PC-3 (cell line): Measurements from ENCODE around the gene GAS7. TPM values are rescaled to one million over a fixed set of nuclear protein-coding genes. Genes with fewer than 3 reads are reported as not detected.

ENCODE experiments used
- ATAC-seq: fragments of 200-7000 bp; cut with Tn5 transposase; 2 replicates; pipeline ENCODE4 v1.9.1; 2020; ENCODE audit warnings: mild to moderate bottlenecking, moderate library complexity
- BruUV-seq: library from RNA; stranded (reverse); fragments of 400-500 nt; replicated peaks from 2 replicates; lab custom pipeline; 2021; lab: Mats Ljungman, UMichigan
- CTCF ChIA-PET: fragments of 300-600 bp; sonication (Branson Sonifier 250); formaldehyde crosslinking; loops from one replicate; lab custom pipeline; 2022; ENCODE audit warnings: antibody characterized with exemption; lab: Charles Lee
- POLR2A ChIA-PET: fragments of 300-600 bp; sonication (Branson Sonifier 250); formaldehyde crosslinking; loops from one replicate; lab custom pipeline; 2022; ENCODE audit warnings: antibody characterized with exemption; ENCODE audit not compliant: unreplicated experiment; lab: Charles Lee
- DNase-seq: peaks from one replicate; pipeline ENCODE4 v3.0.0-alpha.2; 2015
- H2AFZ ChIP-seq: fragments of 300-600 bp; sonication (generic); 2 replicates; pipeline ENCODE4 v1.6.0; 2016; ENCODE audit warnings: antibody characterized with exemption, low read length
- H3F3A ChIP-seq: fragments of 300-600 bp; sonication (generic); one replicate; pipeline ENCODE4 v1.6.0; 2017; ENCODE audit warnings: antibody characterized with exemption, low read length, control low read depth, mild to moderate bottlenecking; ENCODE audit not compliant: unreplicated experiment
- H3K27ac ChIP-seq: fragments of 300-600 bp; sonication (generic); 2 replicates; pipeline ENCODE4 v1.5.1; 2016; ENCODE audit warnings: mild to moderate bottlenecking, low read length
- H3K27me3 ChIP-seq: fragments of 300-600 bp; sonication (generic); 2 replicates; pipeline ENCODE4 v1.6.1; 2016; ENCODE audit warnings: low read length, mixed read lengths
- H3K36me3 ChIP-seq: fragments of 300-600 bp; sonication (generic); 2 replicates; pipeline ENCODE4 v1.6.1; 2016; ENCODE audit warnings: low read depth, mixed run types, low read length, mixed read lengths
- H3K4me1 ChIP-seq: fragments of 300-600 bp; sonication (generic); 2 replicates; pipeline ENCODE4 v1.5.1; 2016; ENCODE audit warnings: low read length; ENCODE audit not compliant: insufficient read depth
- H3K4me2 ChIP-seq: fragments of 300-600 bp; sonication (generic); 2 replicates; pipeline ENCODE4 v1.6.0; 2016; ENCODE audit warnings: low read length
- H3K4me3 ChIP-seq: fragments of 300-600 bp; sonication (generic); 2 replicates; pipeline ENCODE4 v1.5.1; 2016; ENCODE audit warnings: mild to moderate bottlenecking, low read length, mixed read lengths
- H3K79me2 ChIP-seq: fragments of 300-600 bp; sonication (generic); 2 replicates; pipeline ENCODE4 v1.6.1; 2017; ENCODE audit warnings: low read length, mixed read lengths
- H3K9ac ChIP-seq: fragments of 300-600 bp; sonication (generic); 2 replicates; pipeline ENCODE4 v1.6.0; 2016; ENCODE audit warnings: mild to moderate bottlenecking, low read length
- H3K9me2 ChIP-seq: fragments of 300-600 bp; sonication (generic); replicated peaks from 2 replicates; pipeline ENCODE4 v1.6.1; 2016; ENCODE audit warnings: mixed run types, low read length, mixed read lengths
- H3K9me3 ChIP-seq: fragments of 300-600 bp; sonication (generic); 2 replicates; pipeline ENCODE4 v1.6.1; 2016; ENCODE audit warnings: low read length, mixed read lengths
- H4K20me1 ChIP-seq: fragments of 300-600 bp; sonication (generic); 2 replicates; pipeline ENCODE4 v1.6.1; 2016; ENCODE audit warnings: low read length, mixed read lengths
- CTCF ChIP-seq: fragments of 300-600 bp; sonication (generic); conservative IDR thresholded peaks from 2 replicates; pipeline ENCODE4 v1.5.1; 2017; ENCODE audit warnings: antibody characterized with exemption, low read depth, mild to moderate bottlenecking, low read length
- EZH2 ChIP-seq: fragments of 300-600 bp; sonication (generic); IDR thresholded peaks from one replicate; pipeline ENCODE4 v1.6.1; 2017; ENCODE audit warnings: antibody characterized with exemption, mild to moderate bottlenecking, low read length; ENCODE audit not compliant: unreplicated experiment
- EZH2phosphoT487 ChIP-seq: fragments of 300-600 bp; sonication (generic); IDR thresholded peaks from 2 replicates; pipeline ENCODE4 v1.6.1; 2018; ENCODE audit warnings: mild to moderate bottlenecking, antibody characterized with exemption, low read length, borderline replicate concordance
- intact Hi-C: fragments of 100-400 bp; cut with micrococcal nuclease; formaldehyde crosslinking; loops from 2 replicates; pipeline ENCODE4 v1.9.0; 2023
- total RNA-seq: library from RNA; depleted of rRNA; stranded (reverse); fragments of >200 nt; gene quantifications from 2 replicates; pipeline ENCODE4 v1.2.3, GENCODE V29; 2014

The GAS7 gene
- total RNA-seq, 1 experiment from 2014 or later: not detected

GRCh38 chr17:10118788-10119130 lies 79.6 kb downstream of the GAS7 start:
- Histone ChIP-seq H3K4me1 (peaks cover 9% of the 10 kb centered on the region; the same call in 1 of the 2 replicates), H3K27ac (no peak overlapping the region), H3F3A (no peaks in the 10 kb centered on the region), H3K36me3 (no peaks in the 10 kb centered on the region), H3K9me2 (no peaks in the 10 kb centered on the region), H4K20me1 (no peaks in the 10 kb centered on the region), H3K4me2 (no peak overlapping the region), H3K4me3 (no peak overlapping the region), H3K9ac (no peak overlapping the region), H3K9me3 (no peaks in the 10 kb centered on the region), H3K79me2 (no peaks in the 10 kb centered on the region), H3K27me3 (peaks cover 22% of the 10 kb centered on the region; the same call in 1 of the 2 replicates), H2AFZ (no peak overlapping the region)
- intact Hi-C loops: no loop called here
- TF ChIP-seq EZH2phosphoT487 (no peak), EZH2 (no peak), CTCF (no peak)
- DNase-seq (no peak), ATAC-seq (no peak)
- POLR2A ChIA-PET: no interaction called here
- BruUV-seq: no TSS peak
- CTCF ChIA-PET: no interaction called here

GRCh38 chr17:10117581-10118001 lies 80.8 kb downstream of the GAS7 start:
- TF ChIP-seq EZH2 (no peak), CTCF (no peak)
- Histone ChIP-seq H3K9me2 (no peaks in the 10 kb centered on the region), H3F3A (no peaks in the 10 kb centered on the region), H3K4me2 (no peak overlapping the region), H3K4me1 (peaks cover 9% of the 10 kb centered on the region; the same call in 1 of the 2 replicates), H3K9ac (no peak overlapping the region), H3K36me3 (no peaks in the 10 kb centered on the region), H3K4me3 (no peak overlapping the region), H3K27ac (no peak overlapping the region), H3K27me3 (peaks cover 22% of the 10 kb centered on the region; the same call in 1 of the 2 replicates), H2AFZ (no peak overlapping the region), H3K9me3 (no peaks in the 10 kb centered on the region), H4K20me1 (no peaks in the 10 kb centered on the region), H3K79me2 (no peaks in the 10 kb centered on the region)
- intact Hi-C loops: no loop called here
- DNase-seq: no peak
- ChIA-PET CTCF (no interaction called here), POLR2A (no interaction called here)
- no peak for ATAC-seq
- no TSS peak for BruUV-seq

GRCh38 chr17:10116753-10117420 lies 81.5 kb downstream of the GAS7 start:
- intact Hi-C loops: no loop called here
- Histone ChIP-seq H3K9me3 (no peaks in the 10 kb centered on the region), H3K4me2 (no peak overlapping the region), H3F3A (no peaks in the 10 kb centered on the region), H3K4me1 (peaks cover 9% of the 10 kb centered on the region; the same call in 1 of the 2 replicates), H2AFZ (no peak overlapping the region), H3K27ac (no peak overlapping the region), H3K27me3 (peaks cover 18% of the 10 kb centered on the region; the same call in 1 of the 2 replicates), H3K4me3 (no peak overlapping the region), H3K9me2 (no peaks in the 10 kb centered on the region), H3K79me2 (no peaks in the 10 kb centered on the region), H3K9ac (no peak overlapping the region), H4K20me1 (no peaks in the 10 kb centered on the region), H3K36me3 (no peaks in the 10 kb centered on the region)
- no TSS peak for BruUV-seq
- TF ChIP-seq EZH2 (no peak), EZH2phosphoT487 (no peak), CTCF (no peak)
- POLR2A ChIA-PET: no interaction called here
- no peak for ATAC-seq
- CTCF ChIA-PET: no interaction called here
- no peak for DNase-seq
